Measurements from ENCODE around the gene CDK14.

CDK14 gene

DNA sequence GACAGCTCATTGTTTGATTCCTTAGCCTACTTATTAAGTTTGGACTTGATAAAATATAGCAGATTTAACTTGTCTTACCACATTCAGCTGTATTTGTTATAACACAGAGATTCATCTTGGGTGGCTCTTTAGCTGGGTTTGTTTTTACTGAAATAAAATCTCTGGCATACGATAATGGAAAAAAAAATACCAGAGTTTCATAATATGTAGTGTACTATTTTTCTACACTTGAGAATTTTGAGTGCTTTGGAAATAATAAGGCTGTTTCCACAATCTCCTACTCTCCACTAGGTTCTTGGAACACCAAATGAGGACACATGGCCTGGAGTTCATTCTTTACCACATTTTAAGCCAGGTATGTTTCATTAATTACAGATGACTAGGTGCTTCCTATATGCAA, 449.5 kb downstream of the CDK14 start:
- DNase-seq (ENCODE audit: low read depth in 2 of 2) = no peak

DNA sequence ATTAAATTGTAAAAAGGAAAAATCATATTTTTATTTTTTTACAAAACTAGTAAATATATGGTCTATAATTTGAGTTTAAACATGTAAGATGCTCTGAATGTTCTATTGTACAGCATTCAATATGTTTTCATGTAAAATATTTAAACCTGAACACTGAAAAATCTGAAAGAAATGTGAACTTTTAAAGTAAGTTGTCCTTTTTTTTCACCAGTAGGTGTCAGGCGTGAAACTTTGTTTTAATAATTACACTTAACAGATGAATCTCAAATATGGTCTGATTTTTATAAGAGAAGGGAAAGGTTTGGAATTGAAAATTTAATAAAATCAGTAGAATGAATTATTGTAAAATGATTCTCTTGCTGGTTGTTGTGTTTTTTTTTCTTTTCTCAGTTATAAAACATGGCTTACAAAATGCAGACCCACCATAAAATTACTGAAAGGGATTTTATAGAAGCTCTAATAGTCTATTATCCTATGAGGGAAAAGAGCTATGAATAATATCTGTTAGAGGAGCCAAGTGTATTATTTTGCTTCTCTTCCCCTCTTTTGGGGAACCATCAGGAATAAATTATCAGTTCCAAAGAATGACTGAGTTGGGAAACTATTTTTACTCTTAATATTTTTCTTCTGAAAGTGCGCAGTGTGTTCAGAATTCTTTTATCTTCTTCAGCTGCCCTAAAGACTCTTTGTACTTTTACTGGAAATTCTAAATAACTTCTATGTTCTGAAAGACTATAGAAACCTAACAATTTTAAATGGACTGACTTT, 450.4 kb downstream of the CDK14 start:
- no peak for DNase-seq (ENCODE audit: low read depth in 2 of 2)

DNA sequence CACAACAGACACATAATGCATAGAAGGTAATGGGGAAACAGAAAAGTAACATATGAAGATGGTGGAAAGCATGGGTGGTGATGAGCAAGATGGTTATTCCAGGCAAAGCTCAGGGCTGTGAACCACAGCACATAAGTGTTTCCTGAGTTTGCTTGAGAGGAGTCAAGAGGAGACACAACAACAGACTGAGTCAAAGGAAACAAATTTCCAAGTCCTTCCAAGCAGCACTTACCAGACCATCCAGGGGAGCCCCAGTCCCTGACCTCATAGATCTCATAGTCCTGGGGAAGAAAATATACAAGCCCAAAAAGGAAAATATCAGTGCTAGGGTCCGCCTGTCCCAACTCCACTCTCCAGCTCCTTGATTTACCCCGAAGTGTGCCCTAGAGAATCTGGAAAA, 451.5 kb downstream of the CDK14 start:
- no peak for DNase-seq (ENCODE audit: low read depth in 2 of 2)

DNA sequence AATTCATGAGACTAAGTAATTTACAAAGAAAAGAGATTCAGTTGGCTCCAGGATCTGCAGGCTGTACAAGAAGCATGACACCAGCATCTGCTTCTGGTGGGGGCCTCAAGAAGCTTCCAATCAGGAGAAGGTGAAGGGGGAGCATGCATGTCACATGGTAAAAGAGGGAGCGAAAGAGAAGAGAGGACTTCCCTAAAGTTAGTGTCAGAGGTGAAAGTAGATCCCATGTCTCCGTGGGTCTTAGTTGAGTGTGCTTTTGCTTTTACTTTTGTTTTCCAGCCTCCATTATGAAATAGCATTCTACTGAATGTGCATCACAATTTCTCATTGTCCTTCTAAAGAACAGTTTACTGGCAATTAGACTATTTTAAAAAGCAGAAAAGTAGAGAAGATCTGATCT, 454.6 kb downstream of the CDK14 start:
- DNase-seq (ENCODE audit: low read depth in 2 of 2) = no peak

DNA sequence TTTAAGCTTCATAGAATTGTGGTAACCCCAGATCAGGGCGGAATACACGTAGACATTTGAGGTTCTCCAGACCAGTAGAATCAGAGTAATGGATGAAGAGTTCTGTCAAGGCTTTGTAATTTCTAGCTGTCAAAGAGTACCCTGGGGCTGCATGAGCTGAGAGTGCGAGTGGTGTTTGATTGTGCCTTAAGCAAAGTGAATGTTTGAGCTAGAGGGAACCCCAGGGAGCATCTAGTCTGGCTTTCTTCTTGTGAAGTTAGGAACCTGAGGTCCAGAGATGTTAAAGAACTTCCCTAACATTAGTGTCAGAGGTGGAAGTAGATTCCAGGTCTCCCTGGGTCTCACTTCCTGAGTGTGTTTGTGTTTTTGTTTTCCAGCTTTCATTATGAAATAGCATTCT, 455.8 kb downstream of the CDK14 start:
- no peak for DNase-seq (ENCODE audit: low read depth in 2 of 2)

DNA sequence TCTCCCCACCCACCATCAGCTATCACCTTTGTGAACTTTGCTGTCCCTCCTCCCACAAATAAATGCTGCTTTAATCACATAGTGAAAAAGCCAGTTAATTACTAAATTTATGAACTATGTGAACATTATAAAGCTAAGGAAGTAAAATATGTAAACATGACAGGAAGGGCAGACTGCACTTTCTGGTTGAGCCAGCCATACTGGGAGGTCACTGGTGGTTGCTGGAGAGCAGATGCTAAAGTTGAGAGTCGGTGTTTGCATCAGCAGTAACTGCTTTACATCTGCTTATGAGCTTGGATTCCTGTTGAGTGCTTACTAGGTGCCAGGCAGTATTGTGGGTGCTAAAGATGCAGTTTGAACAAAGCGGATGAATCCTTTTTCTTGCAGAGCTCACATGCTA, 458.3 kb downstream of the CDK14 start:
- DNase-seq (ENCODE audit: low read depth in 2 of 2) = no peak

DNA sequence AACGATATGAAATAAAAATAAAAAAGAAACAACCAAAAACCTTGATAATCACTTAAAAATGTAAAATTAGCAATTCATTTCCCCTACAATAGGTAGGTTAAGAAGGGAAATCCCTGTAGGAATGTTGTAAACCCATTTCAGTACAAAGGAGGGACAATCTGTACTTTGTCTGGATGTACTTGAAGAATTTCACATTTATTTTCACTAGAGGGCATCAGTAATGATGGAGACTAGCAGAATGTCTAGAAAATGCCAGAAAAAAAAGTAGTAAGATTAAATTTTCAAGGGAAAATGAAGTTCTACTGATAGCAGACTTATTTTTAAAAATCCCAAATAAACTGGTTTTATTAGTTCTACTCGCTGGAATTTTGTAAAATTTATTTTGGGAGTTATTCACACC, 459.1 kb downstream of the CDK14 start:
- no peak for DNase-seq (ENCODE audit: low read depth in 2 of 2)

DNA sequence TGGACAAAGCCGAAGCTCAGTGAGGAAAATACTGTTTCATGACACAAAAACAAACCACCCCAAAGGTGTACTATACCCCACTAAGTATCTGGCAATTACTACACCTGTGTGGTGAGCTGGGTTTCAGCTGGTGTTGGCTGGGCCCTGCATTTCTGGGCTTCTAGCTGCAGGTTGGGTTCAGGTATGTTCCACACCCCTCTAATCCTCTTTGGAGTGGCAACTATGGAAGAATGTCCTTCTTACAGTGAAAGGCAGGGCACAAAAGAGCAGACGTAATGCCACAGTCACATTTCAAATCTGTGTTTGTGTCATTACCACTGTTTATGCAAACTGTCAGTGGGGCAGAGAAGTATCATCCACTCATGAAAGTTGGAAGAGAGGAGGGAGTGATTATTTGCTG, 466.6 kb downstream of the CDK14 start:
- no peak for DNase-seq (ENCODE audit: low read depth in 2 of 2)

DNA sequence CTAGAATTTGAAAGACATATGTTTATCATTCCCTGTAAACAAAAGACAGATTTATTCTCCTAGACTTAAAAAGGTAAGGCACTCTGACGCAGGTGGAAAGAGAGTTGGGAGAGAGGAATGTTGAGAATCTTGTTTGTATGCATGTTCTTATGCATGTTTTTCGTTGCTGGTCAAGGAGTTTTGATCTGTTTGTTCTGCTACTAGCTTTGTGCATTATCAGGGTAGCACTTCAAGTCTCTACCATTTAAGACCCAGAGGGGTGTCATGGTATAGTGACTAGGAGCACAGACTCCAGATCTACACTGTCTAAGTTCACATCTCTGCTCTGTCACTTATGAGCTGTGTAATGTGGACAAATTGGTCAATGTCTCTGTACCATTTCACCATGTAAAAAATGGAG, 467.9 kb downstream of the CDK14 start:
- no peak for DNase-seq (ENCODE audit: low read depth in 2 of 2)

DNA sequence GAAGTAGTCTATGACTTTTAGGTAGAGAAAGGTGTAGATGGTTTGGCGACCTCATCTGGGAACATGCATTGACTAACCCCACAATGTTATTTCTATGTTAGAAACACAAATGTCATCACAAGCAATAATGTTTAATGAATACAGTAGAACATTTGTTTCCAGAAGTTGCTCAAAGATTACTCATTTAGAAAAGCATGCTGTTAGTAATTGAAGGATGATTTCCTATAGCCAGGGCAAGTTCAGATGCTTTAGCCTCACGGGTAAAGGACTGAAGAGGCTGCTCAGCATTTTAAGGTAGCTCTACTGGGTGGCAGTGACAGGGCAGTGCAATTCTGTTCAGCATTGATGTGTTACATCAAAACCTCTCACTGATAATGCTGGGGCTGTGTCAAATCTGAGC, 468.8 kb downstream of the CDK14 start:
- DNase-seq (ENCODE audit: low read depth in 2 of 2) = no peak

DNA sequence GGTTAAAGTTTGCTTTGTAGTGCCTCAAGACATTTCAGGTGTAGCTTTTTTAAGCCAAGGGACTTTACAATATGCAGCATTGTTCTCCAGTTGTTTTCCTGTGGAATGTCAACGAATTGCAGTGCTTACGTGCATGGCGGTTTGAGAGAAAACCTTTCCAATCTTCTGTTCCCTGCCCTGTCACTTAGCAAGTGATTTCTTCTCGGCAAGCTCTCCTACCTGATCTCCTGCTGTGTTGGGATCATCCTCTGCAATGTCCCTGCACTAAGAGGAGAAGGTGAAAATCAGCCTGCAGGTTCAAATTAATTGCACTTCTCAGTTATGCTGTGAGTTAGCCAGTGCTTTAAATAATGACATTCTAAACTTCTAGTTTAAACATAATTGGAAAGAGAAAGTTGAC, 470.5 kb downstream of the CDK14 start:
- no peak for DNase-seq (ENCODE audit: low read depth in 2 of 2)

DNA sequence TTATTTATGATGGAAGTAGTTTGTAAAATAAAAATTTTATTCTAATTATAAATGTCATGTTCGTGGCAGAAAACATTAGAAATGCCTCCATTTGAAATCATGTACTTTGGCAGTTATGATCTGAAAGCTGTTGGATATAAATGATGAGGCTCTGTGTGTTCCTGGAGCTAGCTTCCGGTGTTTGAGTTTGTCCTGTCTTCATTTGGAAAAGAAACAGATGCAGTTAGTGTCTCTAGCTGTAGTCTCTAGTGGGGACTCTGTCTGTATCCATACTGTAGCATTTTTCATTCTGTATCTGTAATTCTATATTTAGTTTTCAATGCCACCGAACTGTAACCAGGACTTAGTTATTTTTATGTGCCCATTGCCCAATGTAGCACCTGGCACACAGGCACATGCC, 471.1 kb downstream of the CDK14 start:
- DNase-seq (ENCODE audit: low read depth in 2 of 2) = no peak

DNA sequence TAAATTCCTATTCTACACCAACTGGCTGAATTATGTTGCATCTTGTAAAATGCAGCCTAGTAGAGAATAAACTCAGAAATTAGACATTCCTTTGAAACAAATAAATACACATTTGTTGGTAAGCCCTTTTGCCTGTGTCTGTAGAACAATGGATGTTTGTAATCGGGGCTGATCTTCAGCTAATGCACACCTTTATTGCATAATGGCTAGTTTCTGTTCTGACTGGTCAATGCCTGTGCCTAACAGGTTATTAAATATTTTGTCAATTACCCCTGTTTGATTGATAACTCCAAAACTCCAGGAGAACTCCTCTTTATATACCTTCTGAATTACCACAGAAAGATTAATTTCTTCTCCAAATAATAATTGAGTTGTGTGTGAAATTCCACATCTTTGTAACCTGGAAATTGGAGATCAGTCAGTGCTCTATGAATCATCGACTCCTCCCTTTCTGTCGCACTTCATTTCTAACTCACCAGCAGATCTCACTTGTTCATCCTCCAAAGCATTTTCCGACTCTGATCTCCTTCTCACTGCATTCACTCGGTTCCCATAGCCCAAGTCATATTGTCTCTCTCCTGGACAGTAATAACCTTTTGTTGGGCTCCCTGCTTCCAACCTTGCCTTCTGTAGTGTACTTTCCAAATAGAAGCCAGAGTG, 472.1 kb downstream of the CDK14 start:
- DNase-seq (ENCODE audit: low read depth in 2 of 2) = no peak

DNA sequence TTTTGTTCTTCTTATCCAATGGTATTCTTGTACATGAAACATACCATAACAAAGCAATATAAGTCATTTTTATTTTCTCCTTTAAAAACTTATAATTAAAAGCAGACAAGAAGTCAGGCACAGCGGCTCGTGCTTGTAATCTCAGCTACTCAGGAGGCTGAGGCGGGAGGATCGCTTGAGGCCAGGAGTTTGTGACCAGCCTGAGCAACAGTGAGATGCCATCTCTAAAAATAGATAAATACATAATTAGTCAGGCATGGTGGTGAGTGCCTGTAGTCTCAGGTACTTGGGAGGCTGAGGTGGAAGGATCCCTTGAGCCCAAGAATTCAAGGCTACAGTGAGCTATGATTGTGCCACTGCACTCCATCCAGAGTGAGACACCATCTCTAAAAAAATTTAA, 473.0 kb downstream of the CDK14 start:
- DNase-seq (ENCODE audit: low read depth in 2 of 2) = no peak

DNA sequence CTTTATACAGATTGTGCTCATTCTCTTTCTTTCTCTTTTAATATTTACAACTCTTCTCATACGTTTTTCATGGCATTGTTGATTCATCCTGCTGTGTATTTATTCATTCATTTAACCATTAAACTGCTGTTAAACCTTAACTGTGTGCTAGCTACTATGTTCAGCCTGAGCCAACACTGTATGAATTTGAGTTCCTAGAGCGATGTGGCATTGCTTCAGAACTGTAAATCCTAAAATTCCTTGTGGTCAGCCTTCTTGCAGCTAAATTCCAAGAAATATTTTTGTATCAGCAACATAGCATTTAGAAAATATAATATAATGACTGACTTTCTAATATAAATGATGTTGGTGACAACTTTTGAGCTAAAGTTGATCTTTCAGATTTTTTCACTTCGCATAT, 483.4 kb downstream of the CDK14 start:
- DNase-seq (ENCODE audit: low read depth in 2 of 2) = no peak

DNA sequence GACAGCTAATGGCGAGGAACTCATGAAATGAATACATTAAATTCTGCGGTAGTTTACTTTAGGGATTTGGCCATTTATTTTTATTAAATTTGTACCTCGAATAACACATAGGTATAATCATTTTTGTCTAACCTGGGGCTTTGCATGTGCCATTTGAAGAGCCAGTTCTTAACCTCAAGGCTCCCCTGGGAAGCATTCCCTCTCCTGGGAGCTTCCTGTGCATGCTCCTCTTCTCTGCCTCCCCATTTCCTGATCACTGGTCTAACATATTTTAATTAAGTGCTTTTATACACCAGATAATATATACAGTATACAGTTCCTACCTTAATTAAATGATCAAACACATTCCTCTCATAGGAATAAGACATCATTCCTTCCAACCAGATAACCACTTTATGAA, 484.2 kb downstream of the CDK14 start:
- no peak for DNase-seq (ENCODE audit: low read depth in 2 of 2)

DNA sequence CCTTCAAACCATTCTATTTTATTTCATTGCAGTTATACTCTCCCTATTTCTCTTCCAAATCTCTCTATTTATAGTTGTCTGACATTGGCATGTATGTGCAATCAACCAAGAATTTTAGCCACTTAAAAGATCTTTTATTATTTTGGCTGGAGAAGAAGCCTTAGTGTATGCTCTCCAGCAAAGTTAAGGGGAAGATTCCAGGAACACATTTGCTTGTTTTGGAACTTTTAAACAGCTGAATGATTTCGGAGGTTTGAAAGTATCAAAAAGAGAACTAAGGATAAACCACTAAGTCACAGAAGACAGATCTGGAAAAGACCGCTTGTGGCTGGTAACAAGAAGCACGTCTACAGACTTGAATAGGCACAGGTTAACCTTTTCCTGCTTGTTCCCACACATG, 485.9 kb downstream of the CDK14 start:
- no peak for DNase-seq (ENCODE audit: low read depth in 2 of 2)

DNA sequence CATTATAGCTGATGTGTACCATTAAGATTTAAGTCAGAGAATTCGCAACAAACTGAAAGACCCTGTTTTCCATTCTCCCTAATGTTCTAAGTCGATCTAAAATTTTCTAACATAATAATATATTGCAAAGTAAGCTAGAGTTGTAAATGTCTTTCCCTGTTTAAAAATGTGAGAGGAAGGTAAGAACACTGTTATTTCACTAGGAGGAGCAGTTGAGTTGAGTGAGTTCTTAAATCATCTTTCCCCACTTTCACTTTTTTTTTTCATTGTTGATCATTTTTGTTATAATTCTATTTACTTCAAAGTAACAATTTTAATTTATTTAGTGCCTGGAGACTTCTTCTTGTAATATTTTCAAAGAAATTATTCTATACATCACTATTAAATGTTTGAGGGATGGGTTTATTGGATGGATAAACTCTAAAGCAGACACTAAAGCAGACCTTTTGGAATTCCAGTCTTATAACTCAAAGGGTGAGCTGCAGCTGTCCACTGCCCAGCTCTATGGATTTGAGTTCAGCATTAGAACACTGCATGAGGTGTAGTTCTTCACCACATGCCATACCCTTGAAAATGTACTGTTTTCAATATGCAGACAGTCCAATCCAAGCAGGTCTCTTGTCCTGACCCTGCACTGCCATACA, 486.9 kb downstream of the CDK14 start:
- no peak for DNase-seq (ENCODE audit: low read depth in 2 of 2)

DNA sequence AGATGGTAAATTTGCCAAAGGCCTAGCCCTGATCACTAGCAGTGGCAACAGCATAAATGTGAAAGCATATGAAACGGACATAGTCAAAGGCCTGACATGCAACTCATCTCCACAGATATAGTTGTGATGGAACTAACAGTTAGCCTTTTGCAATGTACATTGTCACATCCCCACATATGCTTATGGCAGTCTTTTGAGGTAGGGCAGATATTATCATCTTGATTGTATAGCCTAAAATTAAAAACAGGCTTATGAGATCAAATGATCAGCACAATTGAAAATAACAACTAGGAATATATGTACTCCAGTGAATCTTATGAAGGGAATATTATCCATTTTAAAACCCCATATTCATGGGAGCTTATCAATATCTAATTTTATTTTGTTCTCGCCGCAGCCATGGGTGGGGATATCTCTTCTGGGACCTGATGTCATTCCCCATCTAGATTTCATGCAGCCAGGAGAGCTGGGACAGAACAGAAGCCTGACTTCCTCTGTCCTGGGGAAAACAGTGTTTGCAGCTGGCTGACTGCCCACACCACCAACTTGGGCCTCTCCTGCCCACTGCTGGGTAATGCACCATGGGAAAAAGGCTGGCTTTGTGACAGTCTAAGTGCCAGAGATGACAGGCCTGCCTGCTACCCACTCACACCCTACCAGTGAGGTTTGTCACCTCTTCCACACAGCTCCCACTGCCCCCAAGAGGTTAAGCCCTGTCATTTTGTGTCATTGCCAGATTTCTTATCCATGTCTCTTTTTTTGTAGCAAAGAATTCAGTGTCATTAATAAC, 487.9 kb downstream of the CDK14 start:
- no peak for DNase-seq (ENCODE audit: low read depth in 2 of 2)

DNA sequence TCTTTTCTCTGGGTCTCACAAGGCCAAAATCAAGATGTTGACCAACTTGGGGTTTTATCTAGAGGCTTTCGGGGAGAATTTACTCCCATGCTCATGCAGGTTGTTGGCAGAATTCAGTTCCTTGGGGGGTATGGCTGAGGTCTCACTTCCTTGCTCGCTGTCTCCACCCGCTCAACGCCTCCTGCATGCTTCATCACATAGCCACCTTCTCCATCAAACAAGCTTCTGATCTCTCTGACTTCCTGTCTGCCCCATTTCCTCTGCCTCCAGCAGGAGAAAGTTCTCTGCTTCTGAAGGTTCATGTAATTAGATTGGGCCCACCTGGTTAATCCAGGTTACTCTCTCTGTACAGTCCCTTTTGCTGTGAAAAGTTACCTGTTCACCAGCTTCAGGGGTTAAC, 489.1 kb downstream of the CDK14 start:
- no peak for DNase-seq (ENCODE audit: low read depth in 2 of 2)

DNA sequence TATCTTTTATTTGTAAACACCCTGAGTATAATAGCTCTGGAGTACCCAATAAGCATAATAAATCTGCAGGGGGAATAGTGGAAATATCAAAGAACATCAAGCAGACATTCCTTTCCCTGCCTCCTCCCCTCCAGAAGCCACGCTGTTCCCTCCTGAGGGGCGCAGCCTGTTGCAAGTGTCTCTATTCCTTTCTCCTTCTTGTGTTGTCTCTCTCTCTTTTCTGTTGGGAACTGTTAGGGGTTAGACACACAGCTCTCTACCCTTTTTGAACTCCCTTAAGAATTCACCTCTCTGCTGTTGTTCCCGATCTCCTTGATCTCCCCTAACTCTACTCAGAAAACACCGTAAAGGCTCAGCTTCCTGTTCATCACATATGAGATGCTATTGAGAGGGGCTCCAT, 490.1 kb downstream of the CDK14 start:
- no peak for DNase-seq (ENCODE audit: low read depth in 2 of 2)

DNA sequence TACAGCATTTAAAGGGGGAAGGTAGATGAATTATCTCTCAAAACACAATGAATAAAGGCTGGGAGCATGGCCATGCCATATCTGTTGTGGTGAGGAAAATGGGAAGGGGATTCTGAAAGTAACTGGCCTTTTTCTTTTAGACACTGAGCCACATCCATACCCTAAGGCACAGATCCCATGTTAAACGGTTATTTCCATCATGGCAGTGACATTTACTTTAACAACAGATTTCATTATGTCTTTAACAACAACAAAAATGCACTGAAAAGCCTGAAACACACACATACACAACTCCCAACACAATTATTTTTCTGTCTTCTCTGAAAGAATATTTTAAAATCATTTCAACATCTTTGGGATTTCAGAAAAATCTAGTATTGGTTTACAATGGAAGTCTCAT, 492.0 kb downstream of the CDK14 start:
- DNase-seq (ENCODE audit: low read depth in 2 of 2) = no peak

DNA sequence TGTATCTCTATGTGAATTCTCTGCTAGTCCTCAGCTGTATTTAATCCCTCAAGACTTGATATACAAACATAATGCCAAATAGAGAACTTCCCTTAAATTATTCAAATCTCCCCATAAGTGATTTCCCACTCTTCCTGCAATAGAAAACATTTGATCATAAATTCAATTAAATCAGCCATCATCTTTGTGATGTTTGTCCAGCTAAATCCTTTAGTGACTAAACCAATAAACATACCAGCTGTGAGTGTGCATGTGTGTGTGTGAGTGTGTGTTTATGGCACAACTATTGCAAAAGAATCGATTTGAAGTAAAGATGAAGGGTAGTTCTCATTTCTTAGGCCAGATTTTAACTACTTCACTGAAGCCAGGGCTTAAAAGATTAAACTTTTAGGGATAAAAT, 492.6 kb downstream of the CDK14 start:
- DNase-seq (ENCODE audit: low read depth in 2 of 2) = no peak
